Measurements from ENCODE around the gene ETV5.
A peak's percentile ranks its signal among the peaks of the same experiment; 100 is the strongest.

ETV5 gene

DNA sequence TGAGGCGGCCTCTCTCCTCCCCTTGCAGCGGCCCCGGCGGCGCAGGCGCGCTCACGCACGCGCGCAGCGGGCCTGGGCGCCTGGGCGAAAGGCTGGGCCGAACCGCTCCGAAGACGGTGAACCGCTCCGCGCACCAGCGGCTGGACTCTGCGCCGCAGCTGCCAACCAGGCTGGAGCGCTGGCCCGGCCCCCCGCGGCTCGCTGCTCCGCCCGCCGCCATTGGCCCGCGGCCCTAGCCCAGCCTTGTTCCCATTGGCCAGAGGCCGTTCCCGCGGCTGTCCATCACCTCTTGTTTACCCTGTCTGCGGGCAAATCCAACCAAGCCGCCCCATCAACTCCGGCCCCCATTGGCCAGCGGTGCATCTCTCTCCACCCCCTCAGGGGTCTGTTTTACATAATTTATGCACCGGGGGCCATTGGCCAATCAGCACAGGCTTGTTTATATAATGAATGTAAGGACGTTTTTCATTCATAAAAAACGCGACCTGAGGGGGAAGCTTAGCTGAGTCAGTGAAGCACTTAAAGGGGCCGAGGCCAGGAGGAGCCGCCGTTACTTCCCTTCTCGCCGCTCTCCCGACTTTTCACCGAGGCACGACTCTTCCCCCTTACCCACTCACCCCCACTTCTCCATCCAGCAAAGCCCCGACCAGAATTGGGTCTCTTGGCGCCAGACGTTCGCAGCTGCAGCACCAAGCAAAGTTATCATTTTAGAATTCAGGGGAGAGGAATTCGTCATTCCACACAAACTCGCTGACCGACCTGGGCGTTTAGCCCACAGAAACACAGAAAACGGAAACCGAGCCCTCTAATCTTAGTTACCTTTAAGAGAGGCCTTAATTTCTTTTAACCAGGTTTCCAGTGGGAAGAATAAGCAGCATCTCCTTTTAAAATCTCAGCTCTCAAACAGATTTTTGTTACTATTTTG is at the start of gene ETV5:
TSS of gene ETV5 (minus strand) at position 149 of the 925 bp plus-strand sequence. CDS start 3,221 bp downstream, outside the sequence.
- peak; percentile 98 for DNase-seq

GRCh38 chr3:186154641-186155040 is 45.8 kb upstream of the ETV5 start:
- DNase-seq: no peak

GRCh38 chr3:186152889-186153292 is 44.0 kb upstream of the ETV5 start:
- DNase-seq: no peak

- DNase-seq: no peak
These were observed 43.5 kb upstream of the ETV5 start for GRCh38 chr3:186152361-186152798.

GRCh38 chr3:186151077-186151971 is 42.4 kb upstream of the ETV5 start:
- DNase-seq: no peak

DNA sequence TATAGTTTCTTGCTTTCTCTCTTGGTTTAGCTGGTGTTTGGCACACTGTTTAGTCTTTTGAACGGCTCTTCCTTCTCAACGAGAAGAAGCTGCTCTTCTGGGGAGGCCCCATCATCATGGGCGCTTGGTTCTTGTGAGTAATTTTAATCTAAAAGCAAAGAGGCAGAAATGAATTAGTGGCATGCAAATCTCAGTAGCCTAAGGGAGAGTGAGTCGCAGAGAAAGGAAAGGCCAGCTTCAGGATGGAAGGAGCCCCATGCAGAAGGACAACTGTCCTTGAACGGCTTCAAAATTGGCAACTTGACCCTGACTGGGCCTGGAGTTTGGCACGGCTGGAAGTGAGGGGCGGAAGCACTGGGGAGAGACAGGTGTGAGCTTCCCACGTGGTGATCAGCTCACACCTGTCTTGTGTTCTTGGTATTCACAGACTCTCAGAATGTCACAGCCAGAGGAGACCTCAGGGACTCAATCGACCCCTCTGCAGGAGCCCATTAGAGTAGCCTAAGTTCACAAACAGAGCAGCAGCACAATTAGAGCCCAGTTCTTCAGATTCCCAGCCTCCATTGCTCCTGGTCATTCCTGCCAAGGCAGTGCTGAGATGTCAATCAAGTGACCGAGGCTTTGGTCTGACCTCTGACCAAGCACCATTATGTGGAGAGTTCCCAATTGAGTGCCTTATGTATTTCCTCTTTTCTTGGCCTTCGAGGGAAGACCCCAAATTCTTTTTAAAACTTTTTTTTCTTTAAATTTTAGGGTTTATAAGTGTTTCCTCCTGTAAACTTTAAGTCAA is 41.3 kb upstream of the ETV5 start:
- DNase-seq: no peak

DNA sequence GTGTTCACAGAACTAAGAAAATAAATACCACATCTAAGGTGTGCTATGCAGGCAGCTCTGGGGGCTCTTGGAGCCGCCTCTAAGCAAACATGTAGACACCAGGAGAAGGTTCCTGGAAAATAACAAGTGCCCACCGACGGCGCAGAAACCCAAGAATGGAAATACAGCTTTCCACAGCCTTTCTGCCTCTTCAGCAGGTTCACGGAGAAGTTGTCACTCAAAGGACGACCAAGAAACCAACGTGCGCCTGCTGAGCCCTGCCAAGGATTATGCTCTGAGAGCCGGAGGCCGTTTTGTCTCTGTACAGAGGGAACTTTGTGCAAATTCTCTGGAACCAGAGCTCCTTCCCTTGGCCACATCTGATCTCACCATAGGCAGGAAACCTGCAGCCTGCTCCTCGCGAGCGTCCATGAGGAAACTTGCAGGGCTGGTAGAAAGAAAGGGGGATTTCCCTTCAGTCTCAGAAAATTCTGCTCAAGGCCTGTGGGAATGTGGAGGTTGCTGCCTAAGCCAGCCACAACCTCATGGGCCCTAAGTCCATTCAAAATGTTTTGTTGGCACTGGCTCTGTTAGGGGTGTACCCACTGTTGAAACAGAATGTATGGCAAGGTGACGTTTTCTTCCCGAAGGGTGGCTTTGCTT is 40.6 kb upstream of the ETV5 start:
- DNase-seq: no peak

- DNase-seq: no peak
These were observed 35.4 kb upstream of the ETV5 start for GRCh38 chr3:186144257-186144656.

GRCh38 chr3:186143250-186143649 is 34.4 kb upstream of the ETV5 start:
- DNase-seq: no peak

DNA sequence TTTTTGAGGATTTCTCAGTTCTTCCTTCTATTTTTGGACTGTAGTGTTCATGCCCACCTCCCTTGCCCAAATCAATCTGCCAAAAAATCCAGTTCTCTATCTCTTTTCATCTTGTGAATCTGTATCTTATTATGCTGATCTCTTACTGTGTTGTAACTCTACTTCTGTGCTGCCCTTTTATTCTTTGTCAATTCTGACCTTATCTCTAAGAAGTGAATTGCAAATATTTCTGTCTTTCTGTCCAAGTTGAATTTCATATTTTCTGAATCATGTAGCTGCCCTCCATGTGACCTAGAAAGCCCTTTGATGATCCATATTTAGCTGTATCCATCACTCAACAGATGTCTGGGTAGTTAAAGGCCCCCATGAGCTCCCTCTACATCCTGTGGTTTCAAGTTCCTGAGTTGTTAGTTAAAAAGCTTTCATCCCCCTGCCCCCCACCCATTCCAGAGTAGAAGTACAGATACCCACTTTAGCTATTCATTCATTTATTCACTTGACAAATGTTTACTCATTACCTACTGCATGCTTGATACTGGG is 33.6 kb upstream of the ETV5 start:
- no peak for DNase-seq

DNA sequence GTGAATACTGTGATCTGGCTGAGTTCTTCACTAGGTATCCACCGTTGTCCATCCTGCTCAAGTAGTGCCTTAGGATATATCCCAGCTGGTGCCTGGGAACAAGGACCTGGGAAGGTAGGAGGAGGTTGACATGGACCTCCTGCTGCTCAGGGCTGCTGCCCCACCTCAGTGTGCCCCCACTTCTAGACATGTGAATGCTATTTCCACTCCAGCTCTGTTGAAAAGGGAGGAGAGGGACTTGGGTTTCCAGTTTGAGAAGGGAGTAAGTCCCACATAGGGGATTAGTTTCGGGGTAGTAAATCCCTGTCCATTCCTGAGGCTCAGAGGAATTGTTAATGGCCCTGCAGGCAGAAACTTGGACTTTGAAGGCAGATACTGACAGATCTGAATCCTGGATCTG is 32.9 kb upstream of the ETV5 start:
- DNase-seq: no peak

DNA sequence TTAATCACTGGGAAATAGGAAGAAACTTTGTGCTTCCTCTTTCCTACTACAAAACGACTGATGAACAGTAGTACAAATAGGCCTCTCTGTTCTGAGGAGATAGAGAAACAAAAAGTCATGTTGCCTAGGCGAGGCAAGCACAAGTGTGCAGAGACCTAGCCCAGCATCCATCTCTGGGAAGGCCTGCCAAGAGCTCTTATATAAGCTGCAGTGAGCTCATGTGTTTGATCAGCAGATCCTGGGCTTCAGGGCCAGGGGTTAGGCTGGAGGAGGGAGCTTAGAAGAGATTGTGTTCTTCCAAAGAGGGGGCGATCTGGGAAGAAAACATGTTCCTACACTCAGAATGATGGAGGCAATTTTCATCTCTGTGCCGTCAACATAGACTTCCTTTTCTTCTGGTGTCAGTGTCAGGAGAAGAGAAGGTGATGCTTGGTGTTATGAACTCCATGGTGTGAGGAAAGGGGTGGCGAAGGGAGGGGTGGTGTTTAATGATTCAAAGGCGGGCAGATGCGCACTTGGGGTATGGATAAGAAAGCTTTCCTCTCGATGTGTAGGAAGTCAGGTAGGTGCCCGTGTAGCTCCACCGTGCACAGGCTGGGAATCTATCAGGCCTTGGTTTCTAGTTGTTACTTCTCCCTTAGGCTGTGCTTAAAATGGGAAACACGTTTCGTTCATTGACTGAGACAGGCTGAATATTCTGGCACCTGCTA is 29.5 kb upstream of the ETV5 start:
- no peak for DNase-seq

- DNase-seq: no peak
These were observed 28.3 kb upstream of the ETV5 start for GRCh38 chr3:186137051-186137685.

GRCh38 chr3:186133980-186134379 is 25.1 kb upstream of the ETV5 start:
- no peak for DNase-seq

- no peak for DNase-seq
These were observed 23.6 kb upstream of the ETV5 start for GRCh38 chr3:186132487-186132886.

GRCh38 chr3:186129206-186129605 is 20.3 kb upstream of the ETV5 start:
- no peak for DNase-seq

DNA sequence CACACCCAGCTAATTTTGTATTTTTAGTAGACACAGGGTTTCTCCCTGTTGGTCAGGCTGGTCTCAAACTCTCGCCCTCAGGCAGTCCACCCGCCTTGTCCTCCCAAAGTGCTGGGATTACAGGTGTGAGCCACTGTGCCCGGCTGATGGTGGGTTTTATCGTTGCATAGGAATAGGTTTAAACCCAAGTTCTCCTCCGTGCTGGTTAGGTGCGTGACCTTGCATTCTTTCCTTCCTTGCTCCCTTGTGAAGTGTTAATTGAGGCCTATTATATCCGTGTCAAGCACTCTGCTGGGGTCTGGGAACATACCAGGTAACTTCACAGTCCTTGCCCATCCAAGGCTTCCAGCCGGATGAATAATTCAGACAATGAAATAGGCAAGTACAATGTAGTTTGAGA is 19.3 kb upstream of the ETV5 start:
- no peak for DNase-seq

GRCh38 chr3:186127463-186127862 is 18.6 kb upstream of the ETV5 start:
- no peak for DNase-seq

DNA sequence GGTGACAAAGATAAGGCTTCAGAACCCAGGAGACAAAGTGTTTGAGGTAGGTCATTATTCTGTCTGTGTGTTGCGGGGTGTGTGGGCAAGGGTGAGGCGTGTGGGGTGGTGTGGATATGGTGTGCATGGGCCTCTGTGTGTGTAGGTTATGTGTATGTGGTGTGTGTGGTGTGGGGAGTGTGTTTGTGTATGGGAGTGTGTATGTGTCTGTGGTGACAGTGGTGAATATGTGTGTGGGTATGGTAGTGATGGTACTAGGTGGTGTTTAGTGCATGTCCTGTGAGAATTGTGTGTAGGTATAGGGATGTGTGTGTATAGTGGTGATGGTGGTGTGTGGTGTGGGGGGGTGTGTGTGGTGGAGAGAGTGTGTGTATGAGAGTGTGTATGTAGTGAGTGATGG is 16.2 kb upstream of the ETV5 start:
- DNase-seq: no peak

- peak; percentile 43 for DNase-seq
These were observed 15.7 kb upstream of the ETV5 start for GRCh38 chr3:186124592-186124991.

DNA sequence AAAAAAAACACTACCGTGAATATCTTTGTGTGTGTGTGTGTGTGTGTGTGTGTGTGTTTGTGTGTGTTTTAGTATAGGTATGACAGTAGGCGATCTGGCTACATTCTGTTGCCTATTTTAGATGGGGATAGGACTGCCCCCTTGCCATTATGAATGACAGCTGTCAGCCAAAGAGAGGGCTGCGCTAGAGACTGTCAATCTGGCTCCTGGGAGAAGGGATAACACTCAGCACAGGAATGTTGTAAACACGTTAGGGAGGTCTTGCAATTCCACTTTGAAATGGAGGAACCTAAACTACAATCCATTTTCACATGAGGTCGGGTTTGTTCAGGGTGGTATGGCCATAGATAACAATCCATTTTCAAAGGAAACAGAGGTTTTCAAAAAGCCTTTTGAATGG is 14.1 kb upstream of the ETV5 start:
- DNase-seq: no peak
